ENCODE results near the gene MBL2.

Gene MBL2

DNA sequence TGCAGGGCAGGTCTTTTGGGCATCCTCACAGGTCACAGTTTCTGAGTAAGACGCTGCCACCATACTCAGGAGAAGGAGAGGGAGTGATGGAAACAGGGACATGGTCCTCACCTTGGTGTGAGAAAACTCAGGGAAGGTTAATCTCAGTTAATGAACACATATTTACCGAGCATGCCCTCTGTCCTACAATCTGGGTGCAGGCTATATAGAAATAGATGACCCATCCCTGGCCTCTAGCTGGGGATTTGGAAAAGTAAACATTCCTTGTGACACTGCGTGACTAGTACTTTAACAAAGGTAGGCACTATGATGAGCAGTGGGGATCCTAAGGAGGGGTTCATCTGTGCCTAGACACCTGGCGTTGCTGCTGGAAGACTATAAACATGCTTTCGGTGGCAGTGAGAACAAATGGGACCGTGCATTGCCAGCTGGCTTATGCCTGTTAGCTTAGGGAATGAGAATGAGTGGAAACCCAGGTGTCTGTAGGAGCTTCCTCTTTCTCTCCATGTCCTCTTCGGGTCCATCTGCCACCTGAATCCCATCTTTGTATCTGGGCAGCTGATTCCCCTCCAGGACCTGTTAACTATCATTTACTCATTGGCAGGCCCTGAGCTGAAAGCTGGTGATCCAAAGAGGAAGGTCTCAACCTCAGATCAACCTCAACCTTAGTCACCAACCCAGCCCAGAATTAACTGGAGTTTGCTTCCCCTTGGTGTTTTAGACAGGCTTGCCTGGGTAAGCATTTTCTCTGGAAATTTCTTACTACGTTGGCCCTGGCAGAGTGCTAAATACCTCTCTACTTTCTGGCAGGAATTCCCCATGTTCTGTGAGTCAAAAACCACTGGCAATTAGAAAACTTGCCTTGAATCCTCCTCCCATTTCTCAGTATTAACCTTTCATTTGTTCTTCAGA lies 794 bp downstream of the MBL2 start:
- no peak for DNase-seq

DNA sequence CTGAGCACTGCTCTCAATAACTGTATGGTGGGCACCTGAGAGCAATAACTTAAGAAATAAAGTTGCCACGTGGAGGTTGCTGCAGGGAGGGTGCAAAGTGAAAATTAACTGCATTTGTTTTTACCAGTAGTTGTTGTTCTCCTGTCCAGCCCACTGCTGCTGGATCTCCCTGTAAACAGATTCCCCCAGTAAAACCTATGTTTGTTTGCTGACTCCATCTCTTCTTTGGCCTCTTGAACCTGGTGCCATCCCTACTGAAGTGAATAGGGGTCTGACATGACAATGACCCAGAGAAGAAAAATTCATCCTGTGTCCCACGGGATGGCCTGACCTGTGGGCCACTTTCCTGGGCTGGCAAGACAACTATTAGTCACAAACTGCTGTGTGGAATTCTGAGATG lies 1.7 kb downstream of the MBL2 start:
- DNase-seq = no peak

DNA sequence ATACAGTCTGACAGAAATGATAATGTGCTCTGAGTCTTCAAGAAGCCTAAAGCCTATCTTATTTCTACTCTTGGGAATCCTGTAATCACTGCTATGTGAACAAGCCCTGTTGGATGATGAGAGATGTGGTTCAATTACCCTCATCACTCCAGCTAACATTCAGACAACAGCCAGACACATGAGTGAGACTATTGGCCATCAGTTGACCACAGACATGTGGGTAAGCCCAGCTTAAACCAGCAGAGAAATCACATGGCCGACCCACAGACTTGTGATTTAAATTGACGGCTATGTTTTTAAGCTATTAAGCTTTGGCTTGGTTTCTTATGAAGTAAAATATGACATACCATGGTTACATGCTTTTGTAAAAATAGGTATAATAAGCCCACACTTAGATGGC lies 2.6 kb downstream of the MBL2 start:
- no peak for DNase-seq

DNA sequence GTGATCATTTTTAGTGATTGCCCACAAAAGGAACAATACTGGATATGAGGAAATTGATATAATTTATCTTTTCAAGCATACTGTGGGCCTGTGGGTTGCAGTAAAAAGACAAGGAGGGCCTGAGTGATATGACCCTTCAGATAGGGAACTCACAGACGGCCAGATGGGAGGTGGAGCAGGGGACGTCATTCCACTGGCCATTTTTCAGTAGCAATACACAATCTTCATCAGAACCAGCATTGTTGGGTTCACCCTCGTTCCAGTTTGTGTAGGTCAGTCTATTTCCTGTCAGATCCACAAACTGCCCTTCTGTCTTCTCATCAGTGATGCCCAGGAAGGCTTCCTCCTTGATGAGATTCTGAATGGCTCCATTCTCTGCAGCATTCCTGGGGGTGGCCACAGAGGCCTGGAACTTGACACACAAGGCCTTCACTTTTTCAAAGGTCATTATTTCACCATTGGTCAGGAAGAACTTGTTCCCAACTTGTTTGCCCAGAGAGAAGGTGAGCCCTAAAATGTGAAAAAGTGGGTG lies 4.5 kb downstream of the MBL2 start:
- DNase-seq = no peak

DNA sequence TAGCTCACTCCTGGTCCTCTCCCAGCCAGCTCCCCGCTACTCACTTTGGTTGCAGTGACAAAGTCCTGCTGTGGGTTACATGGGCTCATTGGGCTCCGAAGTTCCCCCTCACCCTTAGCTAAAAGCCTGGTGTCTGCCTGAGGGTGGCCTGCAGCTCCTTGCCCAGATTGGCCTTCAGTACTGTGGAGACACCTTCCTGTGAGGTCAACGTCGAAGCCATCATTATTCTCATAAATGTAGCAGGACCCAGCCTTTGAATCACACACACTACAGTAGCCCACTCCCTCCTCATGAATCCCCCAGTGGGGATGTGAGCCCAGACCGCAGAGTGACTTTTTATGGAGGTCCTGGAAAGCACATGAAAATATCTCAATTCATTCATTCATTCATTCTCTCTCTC lies 10.5 kb downstream of the MBL2 start:
- no peak for DNase-seq

DNA sequence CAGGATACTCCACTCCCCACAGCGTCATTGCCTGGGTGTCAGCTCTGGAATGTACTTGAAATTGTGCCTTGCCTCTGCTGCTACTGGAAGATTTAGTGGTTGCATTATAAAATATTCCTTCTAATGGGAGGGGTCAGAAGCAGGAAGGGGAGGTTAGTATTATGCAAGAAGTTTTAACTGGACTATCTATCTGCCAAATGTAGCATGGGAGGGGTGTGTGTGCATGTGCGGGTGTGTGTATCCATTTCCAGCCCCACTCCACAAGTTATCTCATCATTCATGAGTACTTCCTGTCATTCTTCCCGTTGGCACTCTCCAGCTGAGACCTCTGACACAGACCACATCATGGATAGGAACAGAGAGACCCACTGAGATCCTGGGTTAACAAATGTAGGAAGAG lies 13.4 kb downstream of the MBL2 start:
- no peak for DNase-seq

DNA sequence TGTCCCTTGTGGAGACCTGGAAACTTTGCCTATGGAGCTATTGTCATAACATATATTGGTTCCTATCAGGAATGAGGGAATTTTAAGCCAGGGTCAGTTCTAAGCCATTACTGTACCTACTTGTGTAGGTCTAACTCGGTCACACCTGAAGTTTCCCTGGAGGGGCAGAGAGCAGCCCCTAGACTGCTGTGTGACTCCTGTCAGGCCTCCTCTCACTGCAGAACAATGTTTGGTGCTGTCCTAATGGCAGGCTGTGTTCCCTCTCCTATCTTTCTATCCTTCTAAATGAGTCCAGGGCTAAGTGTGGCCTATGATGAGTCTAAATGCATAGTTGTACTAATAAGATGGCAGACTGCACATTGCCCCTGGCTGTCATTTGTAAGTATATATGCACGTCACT lies 14.2 kb downstream of the MBL2 start:
- no peak for DNase-seq

DNA sequence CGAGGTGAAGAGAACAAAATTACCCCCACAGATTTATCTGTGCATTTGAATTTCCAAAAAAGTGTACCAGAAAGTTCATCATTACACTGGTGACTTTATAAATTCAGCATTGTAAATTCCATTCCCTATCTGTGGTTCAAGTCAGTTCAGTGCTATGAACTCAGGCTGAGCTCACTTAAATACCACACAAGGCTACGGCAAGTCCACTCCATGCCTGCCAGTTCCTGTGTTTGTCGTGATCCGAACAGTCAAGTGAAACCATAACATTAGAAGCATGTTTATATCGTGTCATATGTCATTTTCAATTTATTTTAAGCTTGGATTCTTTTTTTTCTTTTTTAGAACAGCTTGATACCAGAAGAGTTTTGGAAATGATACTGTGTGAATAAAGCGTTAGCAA lies 14.8 kb downstream of the MBL2 start:
- no peak for DNase-seq

DNA sequence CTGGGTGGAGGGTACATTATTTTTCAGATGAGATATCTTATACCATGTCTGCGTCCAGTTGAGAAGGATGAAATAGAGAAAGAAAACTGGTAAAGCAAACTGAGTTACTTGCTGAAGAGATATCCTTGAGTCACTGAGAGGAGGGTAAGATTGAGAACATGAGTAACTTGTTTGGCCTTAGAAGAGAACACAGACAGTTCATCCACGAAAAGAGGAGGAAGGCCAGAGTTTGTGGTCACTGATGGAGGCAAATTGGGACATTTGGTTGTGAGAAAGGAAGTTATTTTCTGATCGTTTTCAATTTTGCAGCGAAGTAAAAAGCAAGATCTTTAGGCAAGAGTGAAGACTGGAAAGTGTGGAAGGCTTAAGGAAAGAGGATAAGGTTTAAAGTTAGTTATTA lies 15.6 kb downstream of the MBL2 start:
- DNase-seq = no peak

DNA sequence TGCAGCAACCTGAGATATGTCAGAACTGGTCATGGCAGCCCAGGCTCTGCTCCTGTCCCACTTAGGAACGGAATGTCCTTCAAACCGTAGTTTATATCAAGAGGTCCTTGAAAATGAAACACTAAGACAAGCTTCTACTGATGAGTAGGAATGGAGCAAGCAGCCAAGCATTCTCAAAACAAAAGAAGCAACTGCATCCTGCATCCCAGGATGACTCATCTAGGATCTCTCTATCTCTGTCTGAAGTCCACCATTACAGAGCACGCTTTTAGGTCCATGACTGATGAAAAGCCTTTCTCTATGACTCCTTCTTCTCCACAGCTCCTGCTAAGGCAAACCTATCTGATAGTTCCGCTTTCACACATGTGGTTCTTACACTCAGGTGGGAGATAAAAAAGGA lies 16.3 kb downstream of the MBL2 start:
- no peak for DNase-seq

DNA sequence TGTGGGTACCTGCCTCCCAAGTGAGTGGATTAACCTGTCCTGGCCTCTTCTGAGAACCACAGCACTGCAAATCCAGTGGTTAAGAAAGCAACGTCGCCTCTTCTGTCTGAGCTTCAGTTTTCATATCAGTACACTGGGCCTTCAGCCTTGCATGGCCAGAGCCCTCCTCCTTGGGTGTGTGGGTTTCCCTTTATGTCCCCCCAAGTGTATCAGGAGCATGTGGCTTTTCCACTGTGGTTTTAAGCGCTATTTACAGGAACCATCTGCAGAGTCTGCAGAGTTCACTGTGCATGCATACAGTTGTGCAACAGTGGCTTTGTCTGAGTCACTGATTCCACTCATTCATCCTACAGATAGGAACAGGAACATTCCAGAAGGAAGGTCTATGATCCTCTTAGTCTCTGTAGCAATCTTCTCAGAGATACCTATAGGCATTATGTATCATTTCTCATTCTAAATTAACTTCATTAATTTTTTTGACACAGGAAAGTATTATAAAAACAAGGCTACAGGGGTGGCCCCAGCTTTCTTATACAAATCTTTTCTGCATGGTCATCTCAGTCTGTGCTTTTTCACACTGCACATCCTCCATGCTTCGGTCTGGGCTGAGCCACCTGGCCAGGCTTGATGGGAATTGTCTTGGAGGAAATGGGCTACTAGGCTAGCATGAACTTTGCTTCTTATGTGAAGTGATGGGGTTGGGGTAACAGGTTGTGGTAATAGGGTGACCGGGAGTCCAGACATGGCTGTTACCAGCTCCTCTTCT lies 17.1 kb downstream of the MBL2 start:
- DNase-seq = no peak

DNA sequence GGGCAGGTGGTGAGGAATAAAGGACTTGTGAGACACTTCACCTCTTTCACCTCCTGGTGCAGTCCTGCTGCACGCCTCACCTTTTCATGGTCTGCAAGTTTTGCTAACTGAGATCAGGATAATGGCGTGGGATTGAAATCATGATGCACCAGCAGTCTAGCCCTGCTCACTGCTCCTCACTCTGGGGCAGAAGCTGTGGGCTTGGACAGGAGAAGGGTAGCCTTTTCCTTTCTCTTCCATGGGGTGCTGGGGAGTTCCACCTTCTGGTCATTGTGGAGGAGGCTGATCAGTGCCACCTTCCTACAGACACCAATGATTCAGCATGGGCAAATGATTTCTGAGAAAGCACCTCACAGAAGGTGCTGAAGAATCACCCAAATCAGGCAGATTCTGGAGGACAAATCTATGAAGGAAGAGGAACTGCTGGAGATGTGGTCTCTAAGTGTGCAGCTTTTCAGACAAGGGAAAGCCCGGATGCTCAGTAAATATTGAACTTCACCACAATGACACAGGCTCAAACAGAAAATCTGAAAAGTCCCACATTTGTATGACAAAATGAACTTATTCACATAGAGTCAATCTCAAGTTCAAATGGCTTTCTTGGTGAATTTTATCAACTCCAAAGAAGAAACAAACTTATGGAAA lies 19.7 kb downstream of the MBL2 start:
- no peak for DNase-seq

DNA sequence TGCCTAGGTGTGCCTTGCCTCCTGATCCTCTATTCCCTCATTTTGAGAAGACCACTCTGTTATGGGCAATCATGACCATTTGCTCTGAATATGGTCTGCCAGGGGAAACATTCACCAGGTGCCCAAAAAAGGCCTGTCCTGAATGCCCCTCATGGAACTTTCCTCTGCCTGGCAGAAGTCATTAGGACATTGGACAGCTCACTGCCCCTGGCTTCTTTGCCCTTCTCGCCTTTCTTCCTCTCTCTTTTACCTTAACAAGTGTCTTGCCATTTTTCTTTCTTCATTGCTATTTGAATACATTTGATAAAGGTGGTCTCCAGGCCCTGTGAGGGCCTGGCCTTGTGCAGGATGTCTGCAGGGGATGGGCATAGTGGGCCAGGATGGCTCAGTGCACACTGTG lies 20.3 kb downstream of the MBL2 start:
- DNase-seq = no peak

DNA sequence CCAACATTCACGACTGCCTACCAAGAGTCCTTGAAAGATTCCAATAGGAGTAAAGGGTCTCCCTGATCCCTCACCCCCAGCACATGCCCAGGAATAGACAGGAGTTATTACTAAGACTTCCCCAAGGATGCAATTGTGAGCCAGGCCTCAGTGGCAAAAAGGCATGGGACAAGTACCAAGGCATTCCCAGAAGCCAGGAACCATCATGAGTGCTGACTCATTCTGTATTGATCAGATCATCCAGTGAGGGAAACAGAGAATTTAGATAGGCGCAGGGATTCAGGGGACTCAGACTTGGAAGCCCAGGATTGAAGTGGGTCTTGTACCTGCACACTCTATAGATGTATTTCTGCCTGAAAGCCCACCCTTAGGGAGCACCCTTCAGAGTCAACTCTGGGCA lies 21.2 kb downstream of the MBL2 start:
- DNase-seq = no peak

DNA sequence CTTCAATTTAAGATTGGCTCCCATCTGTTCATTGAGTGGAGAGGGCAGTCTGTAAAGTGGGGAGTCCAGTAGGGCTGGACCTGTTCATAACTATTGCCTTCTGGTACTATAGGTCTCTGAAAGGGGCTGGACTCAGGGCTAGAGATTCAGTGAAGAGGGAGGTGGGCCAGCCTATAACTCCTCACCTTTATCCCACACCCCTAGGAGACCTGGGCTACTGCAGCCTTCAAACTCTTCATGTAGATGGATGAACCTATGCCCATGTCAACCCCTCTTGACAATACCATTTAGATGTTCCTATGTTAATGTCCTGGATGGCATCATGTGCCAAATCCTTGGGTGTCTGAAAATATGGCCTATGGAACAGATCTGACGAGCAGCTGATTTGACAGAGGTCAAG lies 22.0 kb downstream of the MBL2 start:
- DNase-seq = no peak

DNA sequence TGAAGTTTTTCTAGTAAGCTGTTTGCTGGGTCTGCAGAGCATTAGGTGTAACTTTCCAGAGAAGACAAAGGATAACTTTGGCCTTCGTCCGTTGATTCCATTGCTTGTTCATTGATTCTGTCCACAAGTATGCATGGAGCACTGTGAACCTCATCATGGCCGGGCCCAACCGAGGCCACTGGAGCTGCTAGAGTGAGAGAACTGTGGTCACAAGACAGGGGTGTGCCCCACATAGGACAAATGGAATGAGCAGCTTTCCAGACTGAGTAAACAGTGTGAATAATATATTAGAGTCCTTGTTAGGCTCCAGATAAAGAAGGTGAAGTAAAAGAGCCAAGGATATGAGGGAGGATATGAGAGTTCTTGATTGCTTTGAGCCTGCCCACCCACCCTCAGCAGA lies 24.9 kb downstream of the MBL2 start:
- DNase-seq = no peak

DNA sequence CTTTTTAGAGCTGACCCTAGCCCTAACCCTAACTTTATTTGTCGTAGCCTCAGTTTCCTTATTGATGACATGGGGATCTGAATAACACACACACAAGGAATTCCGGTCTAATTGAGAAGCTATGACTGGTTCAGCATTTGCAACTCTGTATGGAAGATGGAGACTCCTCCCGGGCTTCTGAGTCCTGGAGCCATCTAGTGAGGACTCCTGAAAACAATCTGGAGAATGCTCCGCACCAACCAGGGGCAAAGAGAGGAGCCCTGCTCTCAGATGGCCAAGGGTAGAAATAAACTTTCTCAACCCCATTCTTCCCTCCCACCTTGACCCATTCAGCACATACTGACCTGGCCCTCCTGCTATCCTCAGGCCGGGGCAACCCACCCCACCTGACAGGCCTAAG lies 26.4 kb downstream of the MBL2 start:
- DNase-seq = no peak

DNA sequence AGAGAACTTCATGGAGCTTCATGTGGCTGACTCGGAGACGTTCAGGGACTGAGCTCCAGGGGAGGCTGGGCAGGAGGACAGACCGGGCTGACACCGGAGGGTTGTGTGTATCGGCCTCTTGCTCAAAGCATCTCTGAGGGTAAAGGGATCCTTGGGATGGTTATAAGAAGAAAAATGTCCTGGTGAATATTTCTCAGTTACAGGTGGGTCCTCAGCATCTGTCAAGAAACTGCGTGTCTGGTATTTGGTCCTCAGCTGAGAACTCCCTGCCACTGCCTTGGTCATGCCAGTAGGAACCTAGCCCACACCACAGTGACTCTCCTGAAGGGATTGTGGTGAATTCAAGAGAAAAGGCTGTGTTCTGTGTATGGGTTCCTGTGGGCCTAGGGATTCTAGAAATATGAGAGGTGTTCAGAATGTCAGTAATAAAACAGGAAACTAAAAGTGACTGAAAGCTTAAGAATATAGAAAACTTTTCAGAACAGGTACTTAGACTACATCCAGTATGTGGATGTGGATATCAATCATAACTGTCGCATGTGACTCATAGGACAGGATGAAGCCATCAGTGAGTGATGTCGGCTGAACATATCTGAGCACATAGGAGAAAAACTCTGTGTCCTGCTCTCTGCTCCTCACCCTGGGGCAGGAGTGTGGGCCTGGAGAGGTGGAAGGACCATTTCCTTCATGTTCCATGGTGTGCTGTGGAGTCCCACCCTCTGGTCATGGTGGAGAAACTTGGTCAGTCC lies 28.4 kb downstream of the MBL2 start:
- DNase-seq = no peak

DNA sequence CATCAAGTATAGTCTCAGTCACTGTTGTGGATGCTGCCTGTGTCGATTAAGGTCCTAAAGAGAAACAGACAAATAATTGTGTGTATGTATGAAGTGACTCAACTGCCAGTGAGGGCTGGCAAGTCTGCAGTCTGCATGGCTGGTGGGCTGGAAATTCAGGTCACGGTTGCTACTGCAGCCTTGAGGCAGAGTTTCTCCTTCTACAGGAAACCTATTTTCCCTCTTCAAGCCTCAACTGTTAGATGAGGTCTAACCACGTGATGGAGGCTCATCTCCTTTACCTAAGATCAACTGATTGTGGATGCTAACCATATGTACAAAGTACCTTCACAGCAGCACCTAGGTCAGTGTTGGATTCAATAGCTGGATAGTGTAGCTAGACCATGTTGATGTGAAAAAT lies 29.9 kb downstream of the MBL2 start:
- no peak for DNase-seq

DNA sequence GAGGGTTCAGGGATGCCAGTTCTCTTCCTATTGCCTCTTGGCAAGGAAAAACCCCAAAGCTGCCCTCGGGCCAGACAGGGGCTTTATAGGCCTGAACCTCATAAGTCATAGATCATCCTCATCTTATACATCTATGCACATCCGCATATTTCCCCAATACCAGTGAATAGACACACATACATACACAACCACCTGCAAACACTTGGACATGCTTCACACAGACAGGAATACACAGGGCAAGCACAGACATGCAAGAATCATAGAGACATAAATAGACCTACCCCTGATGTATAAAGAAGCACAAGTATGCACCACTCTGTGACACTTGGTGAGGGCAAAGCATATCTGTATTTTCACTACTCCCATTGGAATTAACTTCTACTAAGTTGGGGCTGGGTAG lies 30.7 kb downstream of the MBL2 start:
- no peak for DNase-seq

DNA sequence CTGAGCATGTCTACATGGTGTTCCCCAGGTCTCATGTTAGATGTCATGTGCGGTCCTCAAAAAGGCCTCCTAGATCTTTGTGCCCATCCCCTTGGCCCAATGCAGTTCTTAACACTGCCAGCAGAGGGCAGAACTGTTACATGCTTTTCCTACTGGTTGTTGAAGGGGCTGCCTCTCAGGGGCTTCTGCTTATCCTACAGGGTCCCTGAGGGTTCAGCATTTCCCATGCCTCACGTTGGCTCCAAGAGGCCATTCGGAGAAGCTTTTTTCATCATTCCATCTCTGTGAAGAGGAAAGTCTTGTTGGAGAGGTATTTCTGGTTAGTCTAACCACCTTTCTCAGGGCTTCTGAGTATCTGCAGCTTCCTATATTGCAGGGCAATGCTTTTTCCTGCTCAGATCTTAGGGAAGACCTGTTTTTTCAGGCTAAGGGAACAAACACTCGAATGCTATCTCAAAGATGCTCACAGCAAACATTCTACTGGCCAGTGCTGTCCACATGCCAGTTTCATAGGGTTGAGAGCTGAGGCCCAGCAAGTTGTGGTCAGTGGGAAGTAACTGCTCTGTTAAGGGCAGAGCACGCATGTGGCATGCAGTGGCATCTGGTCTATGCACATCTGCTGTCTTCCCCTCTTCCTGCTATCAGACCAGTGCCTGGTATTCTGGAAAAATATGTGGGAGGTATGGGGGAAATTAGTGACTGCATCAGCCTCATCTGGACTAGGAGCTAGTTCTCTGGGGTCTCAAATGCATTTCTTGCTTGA lies 31.5 kb downstream of the MBL2 start:
- no peak for DNase-seq

DNA sequence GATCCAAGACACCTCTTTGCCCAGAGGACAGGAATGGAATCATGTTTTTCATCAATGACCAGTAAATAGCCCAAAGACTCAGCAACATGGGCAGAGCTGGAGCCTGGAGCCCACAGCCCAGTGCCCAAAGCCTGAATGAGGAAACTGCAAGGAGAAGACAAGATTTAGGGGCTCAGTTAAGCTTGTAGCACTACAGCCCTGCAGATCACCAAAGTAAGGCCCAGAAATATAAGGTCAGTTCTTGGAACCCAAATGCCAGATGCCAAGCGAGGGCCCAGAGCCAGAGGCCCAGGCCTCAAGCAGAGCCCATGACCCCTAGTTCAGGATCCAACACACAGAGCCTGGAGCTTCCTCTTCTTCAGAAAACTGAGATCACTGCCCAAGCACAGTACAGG lies 32.4 kb downstream of the MBL2 start:
- no peak for DNase-seq
